GM18858 (cell line): Measurements from ENCODE around the gene DPP8.

Experiments used
- ATAC-seq: cut with Tn5 transposase; IDR thresholded peaks from one replicate; pipeline ENCODE4 v1.9.1; 2021; ENCODE audit not compliant: unreplicated experiment

The DPP8 gene

DNA sequence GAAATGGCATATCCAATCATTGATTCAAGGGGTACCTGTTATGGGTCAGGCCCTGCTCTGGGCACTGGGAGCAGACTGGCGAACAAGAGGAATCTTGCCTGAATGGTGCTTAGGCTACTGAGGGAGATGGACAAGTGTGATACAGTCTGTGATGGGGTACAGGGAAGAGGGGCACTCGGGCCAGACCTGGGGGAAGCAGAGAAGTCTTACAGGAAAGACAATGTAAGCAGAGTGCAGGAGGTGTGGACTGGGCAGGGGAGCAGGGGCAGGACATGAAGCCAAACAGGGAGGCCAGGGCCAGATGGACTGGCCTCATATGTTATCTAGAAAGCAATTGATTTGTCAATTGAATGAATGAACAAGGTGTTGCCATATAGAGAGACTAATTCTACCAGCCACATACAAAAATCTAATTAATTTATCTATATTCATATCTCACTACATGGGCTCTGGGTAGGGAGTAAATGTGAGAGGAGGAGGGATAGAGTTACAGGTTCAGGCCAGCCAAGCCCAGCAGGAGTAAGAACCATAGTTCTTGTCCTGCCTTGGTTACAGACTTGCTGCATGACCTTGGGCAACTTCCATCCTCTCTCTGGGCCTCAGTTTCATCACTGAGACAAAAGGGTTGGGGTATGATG is 91.2 kb downstream of the DPP8 start:
- no peak for ATAC-seq

DNA sequence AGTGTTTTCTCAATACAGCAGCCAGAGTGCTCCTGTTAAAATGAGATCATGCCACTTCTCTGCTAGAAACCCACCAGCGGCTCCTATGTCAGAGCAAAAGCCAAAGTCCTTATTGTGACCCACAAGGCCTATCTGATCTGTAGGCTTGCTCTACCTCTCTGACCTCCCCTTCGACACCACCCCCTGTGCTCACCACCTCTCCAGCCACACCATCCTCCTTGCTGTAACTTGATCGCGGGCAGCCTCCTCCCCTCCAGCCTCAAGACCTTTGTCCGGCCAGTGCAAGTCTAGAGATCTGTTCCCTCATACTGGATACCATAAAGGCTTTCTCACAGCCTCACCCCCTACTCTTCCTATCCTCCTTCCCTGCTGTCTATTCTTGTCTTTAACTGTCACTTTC is 92.8 kb downstream of the DPP8 start:
- no peak for ATAC-seq

- ATAC-seq, result no peak
These were observed 93.4 kb downstream of the DPP8 start for GRCh38 chr15:65423976-65424679.

DNA sequence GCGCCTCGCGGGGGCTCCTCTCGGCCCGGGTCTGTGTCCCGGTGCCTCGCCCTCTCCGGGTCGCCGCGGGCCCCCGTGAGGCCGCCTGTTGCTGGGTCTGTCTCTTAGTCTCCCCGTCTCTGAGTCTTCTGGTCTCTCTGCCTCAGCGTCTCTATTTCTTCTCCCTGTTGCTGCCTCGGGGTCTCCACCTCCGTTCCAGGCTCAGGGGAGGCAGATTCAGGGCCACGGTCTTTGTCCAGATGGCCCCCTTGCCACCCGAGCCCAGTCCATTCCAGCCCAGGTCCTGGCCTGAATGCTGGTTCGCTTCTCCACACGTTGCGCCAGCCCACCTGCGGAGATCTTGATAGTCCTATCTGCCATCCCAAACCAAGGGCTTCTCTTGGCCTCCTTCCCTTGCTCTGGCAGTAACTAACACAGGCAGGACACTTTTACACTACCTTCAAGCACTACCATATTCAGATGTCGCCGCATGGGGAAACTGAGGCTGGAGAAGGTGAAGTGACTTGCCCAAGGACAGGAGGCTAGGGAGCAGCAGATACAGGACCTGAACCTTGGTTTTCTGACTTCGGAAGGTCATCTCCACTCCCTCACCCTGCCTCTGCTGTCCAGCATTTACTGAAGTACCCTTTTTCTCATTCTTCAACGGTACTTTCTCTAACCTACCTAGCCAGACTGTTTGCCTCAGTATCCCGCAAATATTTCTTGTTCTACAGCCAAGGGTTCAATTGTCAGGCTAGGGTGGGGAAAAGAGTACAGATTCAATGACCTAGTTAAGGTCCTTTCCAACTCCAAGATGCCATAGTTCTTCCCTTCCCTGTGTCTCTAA is 94.1 kb downstream of the DPP8 start:
- no peak for ATAC-seq

DNA sequence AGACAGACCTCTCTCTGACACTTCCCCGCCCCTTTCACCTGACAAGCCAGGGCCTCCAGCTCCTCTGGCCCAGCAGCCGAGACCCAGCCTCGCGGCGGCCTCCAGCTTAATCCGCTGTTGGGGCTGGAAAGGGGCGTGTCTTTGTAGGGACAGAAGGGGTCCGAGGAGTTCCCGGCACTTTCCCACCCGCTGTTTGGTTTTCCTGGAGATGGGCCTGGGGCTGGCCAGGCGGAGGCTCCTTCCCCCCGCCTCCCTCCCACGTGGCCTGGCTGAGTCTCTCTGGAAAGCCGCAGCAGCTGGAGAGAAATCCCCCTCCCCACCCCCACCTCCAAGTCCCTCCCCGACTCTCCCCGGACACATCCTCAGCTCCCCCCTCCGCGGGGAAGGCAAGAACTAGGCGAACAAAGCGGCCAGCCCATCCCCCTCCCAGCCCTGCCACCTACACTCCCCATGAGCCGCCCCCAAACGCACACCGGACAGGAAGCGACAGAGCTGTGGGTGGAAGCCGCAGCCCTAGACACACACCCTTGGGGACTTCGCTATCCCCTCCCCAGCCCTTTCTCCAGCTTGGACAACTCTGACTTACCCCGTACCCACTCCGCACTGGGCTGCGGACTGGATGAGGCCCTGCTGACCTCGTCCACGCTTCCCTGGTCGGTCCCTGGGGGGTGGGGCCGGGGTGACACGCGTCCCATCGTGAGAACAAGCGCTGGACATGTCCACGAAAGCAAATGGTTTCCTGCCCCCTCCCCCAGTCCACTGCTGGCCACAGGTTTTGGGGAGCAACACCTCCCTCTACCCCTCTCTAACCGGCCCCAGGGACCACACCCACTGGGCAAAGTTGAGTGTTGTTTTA is 95.9 kb downstream of the DPP8 start:
- ATAC-seq, result no peak

- ATAC-seq, result no peak
These were observed 96.5 kb downstream of the DPP8 start for GRCh38 chr15:65420975-65421359.

DNA sequence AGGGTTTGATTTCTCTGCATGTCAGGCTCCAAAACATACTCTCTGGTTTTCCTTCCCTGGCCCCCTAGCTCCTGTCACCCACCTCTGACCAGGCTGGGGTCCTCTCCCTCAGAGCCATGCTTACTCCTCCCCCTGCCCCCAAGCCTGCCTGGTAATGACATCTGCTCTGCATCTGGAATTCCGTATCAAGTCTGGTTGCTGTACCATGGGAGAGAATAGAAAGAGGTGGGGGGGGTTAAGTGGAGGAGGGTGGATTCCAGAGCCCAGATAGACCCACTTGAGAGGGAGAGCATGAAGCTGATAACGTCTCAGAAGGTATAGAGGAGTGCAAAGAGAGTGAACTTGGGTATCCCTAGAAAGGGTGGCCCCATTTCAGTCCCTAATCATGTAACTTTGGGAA is 98.9 kb downstream of the DPP8 start:
- no peak for ATAC-seq

DNA sequence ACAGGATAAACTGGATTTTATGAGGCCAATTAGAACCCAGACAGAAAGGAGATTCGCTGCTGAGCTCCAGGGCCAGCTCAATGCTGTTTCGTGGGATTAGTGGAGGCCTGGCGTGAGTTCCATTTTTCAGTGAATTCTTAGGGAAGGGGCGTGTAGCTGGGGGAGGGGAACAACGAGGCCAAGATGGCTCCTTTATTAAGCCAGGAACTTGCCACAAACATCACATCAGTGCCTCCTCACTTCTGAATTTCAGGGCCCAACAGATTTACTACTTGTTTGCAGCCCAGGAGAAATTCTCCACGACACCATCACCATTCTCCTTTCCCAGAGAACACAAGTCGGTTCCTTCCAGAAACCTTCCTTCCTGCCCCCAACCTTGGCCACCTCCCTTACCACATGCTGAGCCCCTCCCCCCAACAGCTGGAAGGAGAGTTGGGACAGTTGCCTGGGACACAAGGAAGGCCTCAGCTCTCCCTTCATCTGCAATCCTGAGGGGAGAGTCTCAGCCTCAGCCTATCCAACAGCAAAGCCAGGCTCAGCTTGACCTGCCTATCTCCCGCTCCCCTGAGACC is 100.6 kb downstream of the DPP8 start:
- ATAC-seq, result no peak

DNA sequence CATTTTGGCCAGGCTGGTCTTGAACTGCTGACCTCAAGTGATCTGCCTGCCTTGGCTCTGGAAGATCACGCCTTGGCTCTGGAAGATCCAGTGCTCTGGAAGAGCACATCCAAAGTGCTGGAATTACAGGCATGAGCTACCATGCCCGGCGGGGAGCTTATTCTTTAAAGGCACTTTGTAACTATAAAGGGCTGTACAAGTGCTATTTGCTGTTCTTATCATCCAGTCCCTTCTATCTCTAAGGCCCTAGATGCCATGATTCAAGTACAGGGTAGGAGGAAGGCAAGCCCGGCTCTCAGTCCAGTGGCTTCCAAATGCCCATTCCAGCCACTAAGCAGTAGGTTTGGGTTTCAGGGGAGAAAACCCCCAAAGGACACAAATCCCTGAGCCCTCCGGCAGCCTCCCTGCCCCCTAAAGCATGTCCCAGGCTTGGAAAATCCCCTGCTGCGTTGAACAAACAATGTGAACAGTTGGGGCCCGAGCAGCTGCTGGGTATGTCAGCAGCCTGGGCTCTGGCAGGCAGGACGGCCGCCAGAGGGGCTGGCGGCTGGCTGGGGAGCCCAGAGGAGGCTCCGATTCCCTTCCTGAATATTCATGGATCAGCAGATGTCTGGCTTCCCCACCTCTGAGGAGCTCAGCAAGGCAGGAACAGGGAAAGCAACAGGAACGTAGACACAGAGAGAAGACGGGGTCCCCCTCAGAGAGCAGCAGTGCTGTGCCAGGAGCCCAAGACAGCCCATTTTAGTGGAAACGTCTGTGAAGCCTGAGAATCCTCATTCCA is 102.5 kb downstream of the DPP8 start:
- no peak for ATAC-seq

DNA sequence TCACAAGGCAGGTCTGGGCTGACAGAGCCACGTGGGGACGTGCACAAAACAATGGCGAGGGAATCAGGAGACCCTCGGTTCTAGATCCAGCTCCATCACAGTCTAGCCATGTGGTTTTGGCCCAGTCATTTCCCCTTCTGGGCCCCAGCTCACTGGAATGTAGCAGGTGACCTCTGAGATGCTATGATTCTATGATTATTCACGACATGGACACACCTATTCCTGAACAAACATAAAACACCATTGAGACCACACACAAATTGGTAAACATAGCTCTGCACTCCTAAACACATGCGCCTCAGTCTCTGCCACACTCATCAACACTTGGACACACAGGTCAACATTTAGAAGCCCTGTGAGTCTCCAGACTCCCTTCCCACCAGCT is 103.7 kb downstream of the DPP8 start:
- ATAC-seq, result no peak

DNA sequence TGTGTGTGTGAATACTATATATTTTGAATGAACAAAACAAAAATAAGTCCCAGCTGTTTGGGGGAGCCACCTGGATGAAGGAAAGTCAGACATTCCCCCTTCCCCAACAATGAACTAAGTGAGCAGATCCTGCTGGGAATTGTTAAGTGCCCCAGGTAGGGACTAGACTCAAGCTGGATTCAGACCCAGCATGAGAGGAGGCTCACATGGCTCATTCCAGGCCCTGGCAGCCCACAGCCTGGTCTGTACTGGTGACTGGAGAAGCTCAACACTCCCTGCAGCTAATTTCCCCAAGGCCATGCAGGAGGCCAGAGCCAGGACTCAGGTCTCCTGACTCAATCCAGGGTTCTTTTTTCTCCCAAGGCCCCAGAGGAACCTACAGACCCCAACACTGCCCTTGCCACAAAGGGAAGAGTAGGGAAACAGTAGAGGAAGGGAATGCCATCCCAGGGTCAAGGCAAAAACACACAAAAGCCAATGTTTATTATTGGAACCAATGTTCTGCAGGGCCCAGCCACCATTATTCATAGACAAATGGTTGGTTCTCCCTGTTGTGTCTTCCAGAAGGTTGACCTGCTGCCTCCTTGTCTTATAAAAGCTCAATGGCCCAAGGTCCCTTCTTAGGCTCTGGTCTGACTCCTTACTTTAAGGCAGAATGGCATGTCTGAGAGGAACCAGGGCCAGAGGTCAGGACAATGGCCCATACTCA is 104.3 kb downstream of the DPP8 start:
- no peak for ATAC-seq

DNA sequence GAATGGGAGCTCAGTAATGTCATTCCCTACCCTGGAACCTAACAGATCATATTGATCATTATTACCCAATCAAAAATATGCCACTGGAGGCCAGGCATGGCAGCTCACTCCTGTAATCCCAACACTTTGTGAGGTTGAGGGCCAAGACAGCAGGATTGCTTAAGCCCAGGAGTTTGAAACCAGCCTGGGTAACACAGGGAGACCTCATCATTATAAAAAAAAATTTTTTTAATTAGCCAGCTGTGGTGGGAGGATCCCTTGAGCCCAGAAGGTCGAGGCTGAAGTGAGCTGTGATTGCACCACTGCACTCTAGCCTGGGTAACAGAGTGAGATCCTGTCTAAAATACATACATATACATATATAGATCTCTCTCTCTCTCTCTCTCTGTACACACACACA is 104.9 kb downstream of the DPP8 start:
- no peak for ATAC-seq

GRCh38 chr15:65411465-65412071 is 105.9 kb downstream of the DPP8 start:
- no peak for ATAC-seq

- no peak for ATAC-seq
These were observed 106.5 kb downstream of the DPP8 start for GRCh38 chr15:65410972-65411371.

- no peak for ATAC-seq
These were observed 107.5 kb downstream of the DPP8 start for GRCh38 chr15:65410036-65410435.

- ATAC-seq, result no peak
These were observed 108.4 kb downstream of the DPP8 start for GRCh38 chr15:65409036-65409631.

DNA sequence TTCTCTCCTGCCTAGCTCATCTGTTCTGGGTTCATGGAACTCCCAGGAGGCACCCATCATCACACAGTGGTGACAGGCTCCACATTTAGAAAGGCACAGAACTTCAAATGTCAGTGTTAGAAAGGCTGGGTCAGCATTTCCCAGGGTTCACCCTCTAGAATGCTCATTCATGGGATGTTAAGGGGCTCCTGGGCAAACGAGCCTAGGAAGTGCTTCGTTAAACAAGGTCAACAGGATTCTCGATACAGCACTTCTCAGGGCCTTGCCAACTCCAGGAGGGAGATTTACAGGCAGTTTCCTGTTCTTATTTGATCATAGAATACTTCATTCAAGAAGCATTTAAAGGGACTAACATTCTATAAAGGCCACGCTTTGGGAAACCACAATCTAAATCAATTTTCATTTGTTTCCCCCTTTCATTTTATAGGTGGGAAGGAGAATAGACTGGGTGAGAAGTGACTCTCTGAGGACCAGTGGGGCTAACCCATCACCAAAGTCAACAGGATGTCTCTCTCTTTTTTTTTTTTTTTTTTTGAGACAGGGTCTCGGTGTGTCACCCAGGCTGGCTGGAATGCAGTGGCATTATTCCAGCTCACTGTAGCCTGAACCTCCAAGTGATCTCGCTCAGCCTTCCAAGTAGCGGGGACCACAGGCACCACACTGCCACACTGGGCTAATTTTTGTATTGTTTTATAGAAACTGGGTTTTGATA is 109.0 kb downstream of the DPP8 start:
- no peak for ATAC-seq

- no peak for ATAC-seq
These were observed 111.0 kb downstream of the DPP8 start for GRCh38 chr15:65406424-65407000.
